Stimulated activated CD4-positive, alpha-beta T cell treated with anti-CD3 and anti-CD28 coated beads, Interleukin-2, amount 100 ng/mL, for 24 hours (primary cell): ENCODE results near the gene MICU2.
"Not testable (repeated sequence)": the region's sequence is repeated elsewhere in the genome, so short reads cannot be mapped to it uniquely, and the experiment has no call there.

Experiments used
- DNase-seq, 2 donors: peaks; one replicate each; pipeline ENCODE4 v3.0.0-alpha.2; 2020

MICU2 gene

GRCh38 chr13:21594715-21595545, 9.0 kb downstream of the MICU2 start:
- no peak for DNase-seq

DNA sequence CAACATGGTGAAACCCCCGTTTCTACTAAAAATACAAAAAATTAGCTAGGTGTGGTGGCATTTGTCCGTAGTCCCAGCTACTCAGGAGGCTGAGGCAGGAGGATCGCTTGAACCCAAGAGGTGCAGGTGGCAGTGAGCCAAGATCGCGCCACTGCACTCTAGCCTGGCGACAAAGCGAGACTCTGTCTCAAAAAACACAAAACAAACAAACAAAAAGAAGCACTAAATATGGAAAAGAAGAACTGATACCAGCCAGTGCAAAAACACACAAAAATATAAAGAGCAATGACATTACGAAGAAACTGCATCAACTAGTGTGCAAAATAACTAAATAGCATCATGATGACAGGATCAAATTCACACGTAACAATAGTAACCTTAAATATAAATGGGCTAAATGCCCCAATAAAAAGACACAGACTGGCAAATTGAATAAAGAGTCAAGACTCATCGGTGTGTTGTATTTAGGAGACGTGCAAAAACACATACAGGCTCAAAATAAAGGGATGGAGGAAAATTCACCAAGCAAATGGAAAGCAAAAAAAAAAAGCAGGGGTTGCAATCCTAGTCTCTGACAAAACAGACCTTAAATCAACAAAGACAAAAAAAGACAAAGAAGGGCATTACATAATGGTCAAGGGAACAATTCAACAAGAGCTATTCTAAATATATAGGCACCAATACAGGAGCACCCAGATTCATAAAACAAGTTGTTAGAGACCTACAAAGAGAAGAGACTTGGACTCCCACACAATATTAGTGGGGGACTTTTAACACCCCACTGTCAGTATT, 13.1 kb downstream of the MICU2 start:
- not testable (repeated sequence) for DNase-seq

- no peak for DNase-seq
These were observed 13.7 kb downstream of the MICU2 start for GRCh38 chr13:21590231-21590630.

GRCh38 chr13:21589510-21589909, 14.5 kb downstream of the MICU2 start:
- not testable (repeated sequence) for DNase-seq

DNA sequence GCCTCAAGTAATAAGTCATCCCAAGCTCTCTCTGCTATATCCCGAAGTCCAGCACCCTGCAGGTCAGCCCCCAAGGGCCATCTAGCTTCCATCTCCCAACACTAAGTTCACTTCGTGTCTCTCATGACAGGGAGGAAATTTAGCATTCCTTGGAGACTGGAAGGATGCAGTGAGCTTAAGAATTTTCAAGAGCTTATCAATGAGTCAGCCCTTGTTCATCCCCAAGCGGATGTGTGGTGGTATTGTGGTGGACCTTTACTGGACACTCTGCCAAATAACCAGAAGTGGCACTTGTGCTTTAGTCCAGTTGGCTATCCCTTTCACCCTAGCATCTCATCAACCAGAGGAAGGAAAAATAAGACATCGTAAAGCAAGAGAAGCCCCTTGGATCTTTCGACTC, 15.6 kb downstream of the MICU2 start:
- DNase-seq: not testable (repeated sequence)

DNA sequence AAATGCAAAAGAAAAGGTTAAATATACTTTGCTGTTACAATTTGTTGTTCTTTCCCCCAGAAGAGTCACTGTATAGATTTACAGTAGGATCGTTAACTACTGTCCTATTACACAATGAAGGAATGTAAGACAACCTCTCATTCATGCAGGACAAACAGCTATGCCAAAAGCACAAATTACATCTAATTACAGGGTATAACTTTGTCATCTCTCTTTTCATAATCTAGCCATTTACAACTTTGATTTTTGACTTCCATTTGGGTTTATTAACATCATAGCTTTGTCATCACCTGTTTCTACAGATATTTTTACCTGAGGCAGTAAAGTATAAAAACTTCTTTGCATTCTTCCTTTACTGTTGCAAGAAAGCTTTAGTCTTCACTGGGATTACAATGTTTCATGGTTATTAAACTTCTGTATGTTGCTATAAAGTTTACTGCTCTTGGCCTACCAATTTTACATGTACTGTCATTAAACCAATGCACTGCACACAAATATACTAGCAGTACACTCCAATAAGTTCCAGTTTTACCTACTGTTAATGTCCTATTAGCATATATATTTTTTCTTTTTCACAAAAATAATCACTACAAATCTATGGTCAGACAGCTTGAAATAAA, 18.9 kb downstream of the MICU2 start:
- DNase-seq: no peak

- no peak for DNase-seq
These were observed 20.5 kb downstream of the MICU2 start for GRCh38 chr13:21583478-21583877.

DNA sequence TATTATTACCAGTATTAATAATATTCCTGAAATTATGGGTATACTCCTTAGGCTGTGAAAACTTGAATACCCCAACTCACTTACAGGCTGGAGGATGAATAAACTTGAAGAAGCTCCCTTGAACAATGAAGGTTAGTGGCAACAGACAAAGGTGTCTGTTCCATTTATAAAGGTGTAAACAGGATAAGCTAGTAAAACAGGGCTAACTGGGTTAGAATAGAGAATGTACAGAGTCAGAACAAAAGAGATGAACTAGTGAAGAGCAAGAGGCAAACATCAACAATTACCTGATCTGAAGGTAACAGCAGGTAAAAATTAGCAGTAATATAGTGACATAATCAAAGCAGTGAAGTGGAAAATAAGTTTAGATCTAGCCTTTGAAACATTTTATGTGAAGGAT, 23.2 kb downstream of the MICU2 start:
- DNase-seq: no peak

DNA sequence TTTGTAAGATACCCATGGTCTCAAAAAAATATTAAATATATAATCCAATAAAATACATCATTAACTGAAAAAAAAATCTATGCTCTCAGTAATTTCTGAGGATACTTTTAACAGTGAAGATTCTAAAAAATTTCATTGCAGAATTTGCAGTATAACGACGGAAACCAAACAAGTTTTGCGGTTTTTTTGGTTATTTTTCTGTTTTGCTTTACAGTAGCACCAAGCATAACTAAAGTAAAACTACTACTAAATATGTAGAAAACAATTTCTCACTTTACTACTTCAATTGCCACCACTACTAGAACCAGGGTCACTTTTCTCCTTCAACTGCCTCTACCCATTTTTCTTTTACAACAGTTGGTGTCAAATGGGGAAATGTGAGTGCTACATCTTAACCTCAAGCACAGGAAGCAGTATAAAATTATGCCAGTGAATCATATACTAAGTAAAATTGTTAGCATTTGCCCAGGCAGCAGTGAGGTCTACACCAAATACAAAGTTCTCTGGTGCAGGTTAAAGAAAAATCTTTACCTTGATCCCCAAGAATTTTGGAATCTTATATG, 24.1 kb downstream of the MICU2 start:
- no peak for DNase-seq

DNA sequence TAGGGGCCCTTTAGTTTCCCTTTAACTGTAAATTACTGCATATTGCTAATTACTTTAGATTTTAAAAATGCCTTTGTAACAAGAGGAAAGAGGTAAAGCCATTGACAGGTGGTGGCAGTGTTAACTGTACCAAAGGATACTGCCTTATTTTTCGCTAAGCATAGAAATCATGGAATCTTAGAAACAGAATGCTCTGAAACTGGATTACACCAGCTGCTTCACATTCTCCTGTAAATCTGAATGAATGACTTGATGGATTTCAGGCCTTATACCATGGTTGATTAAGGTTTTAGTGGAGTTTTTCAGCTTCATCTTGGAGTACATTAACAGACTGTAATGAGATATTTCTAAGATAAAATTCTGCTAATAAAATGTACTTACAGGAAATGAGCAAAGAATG, 25.2 kb downstream of the MICU2 start:
- DNase-seq: no peak

DNA sequence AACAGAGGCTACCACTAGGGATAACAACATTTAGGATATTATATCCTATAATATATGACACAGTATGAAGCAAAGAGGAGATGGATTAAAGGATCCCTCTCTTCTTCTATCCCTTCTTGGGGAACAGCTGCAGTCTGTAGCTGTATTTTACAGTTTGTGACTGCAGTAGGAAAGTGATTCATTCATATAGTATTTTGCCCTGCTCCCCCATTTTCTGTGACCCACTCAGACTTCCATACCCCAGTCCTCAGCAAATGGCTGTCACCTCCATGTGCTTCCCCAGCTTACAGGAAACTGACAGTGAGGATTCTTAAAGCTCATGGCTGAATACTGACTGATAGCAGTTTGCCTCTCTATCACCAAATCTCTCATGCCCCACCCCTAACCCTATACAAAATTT, 27.5 kb downstream of the MICU2 start:
- DNase-seq: no peak

DNA sequence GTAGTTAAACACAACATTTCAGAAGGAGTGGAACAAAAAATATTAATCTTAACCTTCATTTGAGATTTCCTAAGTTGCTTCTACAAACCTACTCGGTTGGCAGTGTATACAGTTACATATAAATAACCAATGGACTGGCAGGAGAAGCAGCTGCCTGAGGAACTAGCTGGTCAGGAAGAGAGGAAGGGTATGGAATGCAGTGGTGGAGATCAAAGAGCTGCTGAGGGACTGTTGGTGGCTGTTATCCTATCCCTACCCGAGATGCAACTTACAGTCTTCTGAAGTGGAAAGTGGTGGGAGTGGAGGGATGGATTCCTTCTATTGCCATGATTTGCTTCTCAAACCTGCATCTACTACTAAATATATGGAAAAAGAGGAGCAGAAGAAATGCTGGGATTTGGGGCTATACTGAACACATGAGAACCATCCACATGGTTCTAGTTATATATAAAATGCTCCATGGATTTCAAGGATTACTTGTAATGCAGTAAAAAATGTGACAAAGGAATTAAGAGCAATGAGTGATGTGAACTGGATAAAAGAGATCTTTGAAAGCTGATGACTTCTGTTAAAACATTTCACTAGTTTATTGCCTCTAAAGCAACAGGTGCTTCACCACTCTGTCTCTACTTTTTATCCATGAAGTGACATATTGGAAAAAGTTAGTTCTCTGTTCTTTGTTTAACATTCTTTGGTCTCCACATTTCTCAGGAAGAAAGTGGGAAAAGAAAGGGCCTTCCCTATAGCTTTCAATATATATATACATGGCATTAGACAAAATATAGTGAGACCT, 29.9 kb downstream of the MICU2 start:
- no peak for DNase-seq

DNA sequence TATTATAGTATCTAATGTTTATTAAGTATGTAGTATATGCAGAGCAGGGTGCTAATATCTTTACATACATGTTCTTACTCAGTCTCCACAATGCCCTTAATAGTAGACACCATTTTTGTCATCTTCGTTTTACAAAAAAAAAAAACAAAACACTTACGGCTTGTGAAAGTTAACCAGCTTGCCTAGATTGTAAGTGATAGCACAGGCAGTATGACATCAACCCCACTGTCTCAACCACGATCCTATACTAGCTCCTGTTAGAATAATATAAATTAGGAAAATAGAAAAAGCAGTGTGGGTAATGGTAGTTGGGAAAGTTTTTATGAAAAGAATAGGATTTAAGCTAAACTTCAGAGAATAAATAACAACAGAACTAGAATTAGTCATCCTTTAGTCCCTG, 34.3 kb downstream of the MICU2 start:
- no peak for DNase-seq

- no peak for DNase-seq
These were observed 35.1 kb downstream of the MICU2 start for GRCh38 chr13:21568854-21569253.

DNA sequence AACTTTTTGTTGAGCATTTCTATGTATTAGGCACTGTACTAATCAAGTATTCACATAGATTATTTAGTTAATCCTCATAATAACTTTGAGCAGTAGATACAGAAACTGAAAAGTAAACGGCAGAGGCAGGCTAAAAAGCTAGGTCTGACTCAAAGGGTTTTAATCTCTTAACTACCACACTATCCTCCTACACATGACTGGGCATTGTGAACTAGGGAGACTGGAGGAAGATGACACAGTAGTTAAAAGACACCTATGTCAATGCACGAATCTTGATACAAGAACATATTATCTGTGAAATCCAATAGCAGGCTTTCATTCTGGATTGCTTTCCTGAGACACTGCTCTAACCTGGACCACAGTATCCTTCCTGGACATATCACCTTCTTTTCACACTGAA, 36.3 kb downstream of the MICU2 start:
- no peak for DNase-seq

DNA sequence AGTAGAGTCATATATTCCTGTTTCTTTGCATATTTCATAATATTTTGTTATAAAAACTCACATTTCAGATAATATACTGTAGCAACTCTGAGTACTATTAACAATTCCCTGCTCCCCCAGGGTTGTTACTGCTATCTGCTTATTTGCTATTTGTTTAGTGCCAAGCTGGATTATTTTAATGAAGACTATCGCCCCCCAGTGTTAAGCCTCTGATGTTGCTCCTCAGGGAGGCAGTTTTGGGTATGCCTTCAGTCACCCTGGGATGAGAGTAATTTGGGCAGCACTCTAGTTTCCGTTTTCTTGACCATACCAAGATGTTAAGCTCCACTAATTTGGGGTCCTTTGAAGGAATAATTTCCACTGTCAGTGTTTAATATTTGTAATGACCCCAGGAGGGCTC, 46.0 kb downstream of the MICU2 start:
- no peak for DNase-seq

DNA sequence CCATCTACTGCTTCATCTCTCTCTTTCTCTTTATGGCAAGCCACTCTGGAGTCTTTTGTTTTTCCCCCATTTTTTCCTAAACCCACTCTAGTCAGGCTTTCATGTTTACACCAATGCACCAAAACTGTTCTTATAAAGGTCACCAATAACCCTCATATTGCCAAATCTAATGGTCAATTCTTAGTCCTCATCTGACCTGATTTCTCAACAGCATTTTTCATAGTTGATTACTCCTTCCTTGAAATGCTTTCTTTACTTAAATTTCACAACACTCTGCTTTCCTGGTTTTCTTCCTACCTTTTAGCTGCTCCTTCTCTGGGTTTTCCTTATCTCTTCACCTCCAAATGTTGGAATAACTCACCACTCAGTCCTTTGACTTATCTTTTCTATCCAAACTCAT, 47.9 kb downstream of the MICU2 start:
- DNase-seq: no peak

DNA sequence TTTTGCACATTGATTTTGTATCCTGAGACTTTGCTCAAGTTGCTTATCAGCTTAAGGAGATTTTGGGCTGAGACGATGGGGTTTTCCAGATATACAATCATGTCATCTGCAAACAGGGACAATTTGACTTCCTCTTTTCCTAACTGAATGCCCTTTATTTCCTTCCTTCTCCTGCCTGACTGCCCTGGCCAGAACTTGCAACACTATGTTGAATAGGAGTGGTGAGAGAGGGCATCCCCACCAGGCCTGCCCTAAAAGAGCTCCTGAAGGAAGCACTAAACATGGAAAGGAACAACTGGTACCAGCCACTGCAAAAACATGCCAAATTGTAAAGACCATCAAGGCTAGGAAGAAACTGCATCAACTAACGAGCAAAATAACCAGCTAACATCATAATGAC, 50.7 kb downstream of the MICU2 start:
- DNase-seq: not testable (repeated sequence)

GRCh38 chr13:21550918-21551317, 53.1 kb downstream of the MICU2 start:
- no peak for DNase-seq

DNA sequence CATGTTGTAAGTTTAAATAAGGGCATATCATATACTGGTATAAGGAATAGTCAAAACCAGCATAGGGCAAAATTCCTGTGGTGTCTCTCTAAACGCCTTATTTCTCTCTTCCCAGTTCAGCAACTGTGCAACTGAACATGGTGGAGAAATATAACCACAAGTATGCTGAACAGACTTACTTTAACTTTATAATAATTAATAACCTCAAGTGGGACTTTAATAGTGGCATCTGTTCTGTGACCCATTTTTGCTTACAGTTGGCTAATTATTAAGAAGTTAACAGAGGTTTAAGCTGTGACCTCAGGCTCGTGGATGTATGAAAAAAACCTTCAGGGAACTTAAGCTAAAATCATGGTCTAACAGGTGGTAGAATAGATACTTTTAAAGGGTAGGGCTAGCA, 54.3 kb downstream of the MICU2 start:
- no peak for DNase-seq

- no peak for DNase-seq
These were observed 55.4 kb downstream of the MICU2 start for GRCh38 chr13:21548577-21548976.

DNA sequence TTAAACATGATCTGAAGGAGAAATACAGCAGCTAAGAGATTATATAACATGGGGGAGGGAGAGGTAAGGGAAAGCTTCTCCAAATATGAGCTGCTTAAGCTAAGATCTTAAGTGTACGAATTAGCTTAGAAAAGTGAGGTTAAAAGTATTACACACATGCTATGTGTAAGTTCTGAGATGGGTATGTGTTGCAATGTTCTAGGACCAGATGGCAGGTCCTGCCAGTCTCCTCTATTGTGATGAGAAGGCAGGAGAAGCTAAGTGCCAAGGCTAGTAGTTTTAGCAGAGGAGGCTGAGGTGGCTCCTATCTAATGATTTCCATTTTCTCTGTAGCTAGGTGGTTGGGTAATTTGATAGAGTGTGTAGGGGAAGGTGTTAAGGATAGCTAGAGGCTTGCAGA, 57.6 kb downstream of the MICU2 start:
- DNase-seq: no peak

DNA sequence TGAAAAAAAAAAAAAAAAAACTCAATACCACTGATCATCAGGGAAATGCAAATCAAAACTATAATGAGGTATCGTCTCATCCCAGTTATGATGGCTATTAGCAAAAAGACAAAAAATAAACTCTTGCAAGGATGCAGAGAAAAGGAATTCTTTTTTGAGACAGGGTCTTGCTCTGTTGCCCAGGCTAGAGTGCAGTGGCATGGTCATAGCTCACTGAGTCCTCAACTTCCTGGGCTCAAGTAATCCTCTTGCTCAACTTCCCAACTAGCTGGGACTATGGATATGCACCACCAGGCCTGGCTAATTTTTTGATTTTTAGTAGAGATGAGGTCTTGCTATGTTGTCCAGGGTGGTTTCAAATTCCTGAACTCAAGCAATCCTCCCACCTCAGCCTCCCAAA, 59.5 kb downstream of the MICU2 start:
- no peak for DNase-seq
